ENCODE measurements around the gene RAB23. TPM values are rescaled to one million over a fixed set of nuclear protein-coding genes. Genes with fewer than 3 reads are reported as not detected.

RAB23 gene
- total RNA-seq, 2 donors from 2014 or later, result 21.0 to 29.8 TPM

DNA sequence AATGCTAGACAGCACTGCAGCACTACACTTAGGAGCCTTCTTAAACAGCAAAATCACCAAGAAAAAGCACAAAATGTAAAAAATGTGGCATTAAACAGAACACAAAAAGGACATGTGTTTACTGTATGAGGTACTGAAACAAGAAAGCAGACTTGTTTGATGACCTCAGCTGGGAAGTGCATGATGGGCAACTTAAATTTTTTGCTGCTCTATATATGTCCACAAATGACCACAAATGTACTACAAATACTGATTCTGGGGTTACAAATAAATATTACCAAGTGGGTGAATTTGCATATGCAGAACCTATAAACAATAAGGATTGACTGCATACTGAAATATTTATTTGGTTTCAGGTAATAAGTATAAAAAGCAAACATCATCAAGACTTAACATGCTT is 13.1 kb downstream of the RAB23 start:
- Histone ChIP-seq H3K4me3 (ENCODE audit: low read length) (no peak overlapping the region), H3K9ac (ENCODE audit: extremely low read depth, low read length, poor library complexity, severe bottlenecking) (no peak overlapping the region), H3K36me3 (ENCODE audit: control insufficient read depth, insufficient read depth, low read length) (peaks cover 12% of the 10 kb centered on the region), H3K27me3 (ENCODE audit: control insufficient read depth, insufficient read depth, low read length, poor library complexity, severe bottlenecking) (no peaks in the 10 kb centered on the region), H3K4me1 (ENCODE audit: control insufficient read depth, insufficient read depth, low read length) (no peaks in the 10 kb centered on the region), H3K27ac (ENCODE audit: low read depth, low read length) (no peak overlapping the region), H3K9me3 (ENCODE audit: control insufficient read depth, low read length) (no peaks in the 10 kb centered on the region)
- Mint-ChIP-seq H3K9me3 (no peaks in the 10 kb centered on the region), H3K36me3 (ENCODE audit: low read depth) (peaks cover 10% of the 10 kb centered on the region), H3K27ac (no peak overlapping the region), H3K4me1 (peaks cover 3% of the 10 kb centered on the region), H3K27me3 (ENCODE audit: insufficient read depth) (no peaks in the 10 kb centered on the region), H3K4me3 (no peak overlapping the region)
- no peak for DNase-seq
- TF ChIP-seq, protein P1, sequence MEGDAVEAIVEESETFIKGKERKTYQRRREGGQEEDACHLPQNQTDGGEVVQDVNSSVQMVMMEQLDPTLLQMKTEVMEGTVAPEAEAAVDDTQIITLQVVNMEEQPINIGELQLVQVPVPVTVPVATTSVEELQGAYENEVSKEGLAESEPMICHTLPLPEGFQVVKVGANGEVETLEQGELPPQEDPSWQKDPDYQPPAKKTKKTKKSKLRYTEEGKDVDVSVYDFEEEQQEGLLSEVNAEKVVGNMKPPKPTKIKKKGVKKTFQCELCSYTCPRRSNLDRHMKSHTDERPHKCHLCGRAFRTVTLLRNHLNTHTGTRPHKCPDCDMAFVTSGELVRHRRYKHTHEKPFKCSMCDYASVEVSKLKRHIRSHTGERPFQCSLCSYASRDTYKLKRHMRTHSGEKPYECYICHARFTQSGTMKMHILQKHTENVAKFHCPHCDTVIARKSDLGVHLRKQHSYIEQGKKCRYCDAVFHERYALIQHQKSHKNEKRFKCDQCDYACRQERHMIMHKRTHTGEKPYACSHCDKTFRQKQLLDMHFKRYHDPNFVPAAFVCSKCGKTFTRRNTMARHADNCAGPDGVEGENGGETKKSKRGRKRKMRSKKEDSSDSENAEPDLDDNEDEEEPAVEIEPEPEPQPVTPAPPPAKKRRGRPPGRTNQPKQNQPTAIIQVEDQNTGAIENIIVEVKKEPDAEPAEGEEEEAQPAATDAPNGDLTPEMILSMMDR (conservative IDR thresholded peaks at IDR 0.05), result no peak

DNA sequence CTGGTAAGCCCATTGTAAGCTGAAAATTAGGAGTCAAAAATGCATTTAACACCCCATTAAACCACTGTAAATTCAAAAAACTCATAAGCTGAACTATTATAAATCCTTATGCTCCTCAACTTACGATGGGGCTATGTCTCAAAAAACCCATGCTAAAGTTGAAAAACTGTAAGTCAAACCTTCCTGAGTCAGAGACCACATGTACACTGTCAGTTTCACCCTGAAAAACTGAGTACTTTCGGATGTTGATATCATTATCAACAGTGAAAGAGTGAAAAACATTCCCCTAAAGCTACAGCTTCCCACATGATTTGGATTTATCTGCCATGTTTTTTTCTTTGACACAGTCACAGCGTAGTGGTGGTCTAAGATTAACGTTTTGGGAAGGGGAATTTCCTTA is 14.2 kb downstream of the RAB23 start:
- Histone ChIP-seq H3K27me3 (ENCODE audit: control insufficient read depth, insufficient read depth, low read length, poor library complexity, severe bottlenecking) (no peaks in the 10 kb centered on the region), H3K27ac (ENCODE audit: low read depth, low read length) (no peak overlapping the region), H3K36me3 (ENCODE audit: control insufficient read depth, insufficient read depth, low read length) (peaks cover 12% of the 10 kb centered on the region), H3K9me3 (ENCODE audit: control insufficient read depth, low read length) (no peaks in the 10 kb centered on the region), H3K4me3 (ENCODE audit: low read length) (no peak overlapping the region), H3K4me1 (ENCODE audit: control insufficient read depth, insufficient read depth, low read length) (no peaks in the 10 kb centered on the region), H3K9ac (ENCODE audit: extremely low read depth, low read length, poor library complexity, severe bottlenecking) (no peak overlapping the region)
- no peak overlapping the region for H3K4me3 Mint-ChIP-seq
- no peak for DNase-seq
- peaks cover 3% of the 10 kb centered on the region for H3K4me1 Mint-ChIP-seq
- H3K27ac Mint-ChIP-seq, result no peak overlapping the region
- no peaks in the 10 kb centered on the region for H3K27me3 Mint-ChIP-seq (ENCODE audit: insufficient read depth)
- H3K9me3 Mint-ChIP-seq, result no peaks in the 10 kb centered on the region
- TF ChIP-seq, protein P1 (conservative IDR thresholded peaks at IDR 0.05), result no peak
- H3K36me3 Mint-ChIP-seq (ENCODE audit: low read depth), result peaks cover 10% of the 10 kb centered on the region
- 90 to 95% methylated on average over 3 to 4 of the region's 4 CpGs for WGBS, 2 experiments (ENCODE audit: insufficient coverage in 1 of 2, insufficient read length in 1 of 2)

DNA sequence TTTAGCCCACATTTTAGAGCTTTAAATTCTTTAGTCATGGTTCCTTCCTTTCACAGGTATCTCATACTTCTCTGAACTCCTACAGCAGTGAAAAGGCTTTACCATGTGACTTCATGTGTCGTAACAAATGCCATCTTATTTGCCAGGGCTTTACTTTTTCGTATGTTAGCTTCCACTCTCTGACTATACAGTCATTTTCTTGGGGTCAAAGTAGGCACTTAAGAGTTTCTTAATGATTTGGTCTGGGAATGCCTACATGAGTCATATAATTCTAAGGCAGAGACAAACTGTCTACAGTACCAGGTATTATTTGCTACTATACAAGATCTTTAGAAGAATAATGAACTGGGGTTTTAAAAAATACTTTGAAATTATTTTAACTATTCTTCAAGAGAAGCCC is 15.0 kb downstream of the RAB23 start:
- TF ChIP-seq, protein P1 (conservative IDR thresholded peaks at IDR 0.05), result no peak
- no peak for DNase-seq
- H3K4me1 Mint-ChIP-seq, result peaks cover 7% of the 10 kb centered on the region
- H3K9me3 Mint-ChIP-seq, result no peaks in the 10 kb centered on the region
- Histone ChIP-seq H3K4me1 (ENCODE audit: control insufficient read depth, insufficient read depth, low read length) (no peaks in the 10 kb centered on the region), H3K9me3 (ENCODE audit: control insufficient read depth, low read length) (no peaks in the 10 kb centered on the region), H3K36me3 (ENCODE audit: control insufficient read depth, insufficient read depth, low read length) (peaks cover 12% of the 10 kb centered on the region), H3K27me3 (ENCODE audit: control insufficient read depth, insufficient read depth, low read length, poor library complexity, severe bottlenecking) (no peaks in the 10 kb centered on the region), H3K9ac (ENCODE audit: extremely low read depth, low read length, poor library complexity, severe bottlenecking) (no peak overlapping the region), H3K4me3 (ENCODE audit: low read length) (no peak overlapping the region), H3K27ac (ENCODE audit: low read depth, low read length) (no peak overlapping the region)
- H3K27ac Mint-ChIP-seq, result no peak overlapping the region
- H3K4me3 Mint-ChIP-seq, result no peak overlapping the region
- peaks cover 10% of the 10 kb centered on the region for H3K36me3 Mint-ChIP-seq (ENCODE audit: low read depth)
- WGBS, 2 experiments (ENCODE audit: insufficient coverage in 1 of 2, insufficient read length in 1 of 2), result 93 to 100% methylated on average over 2 of the region's 2 CpGs
- H3K27me3 Mint-ChIP-seq (ENCODE audit: insufficient read depth), result no peaks in the 10 kb centered on the region

Data from endodermal cell (in vitro differentiated cells).